Chondrocyte (in vitro differentiated cells): ENCODE results near the gene TPGS1. TPM values are rescaled to one million over a fixed set of nuclear protein-coding genes. Genes with fewer than 3 reads are reported as not detected.
A peak's percentile ranks its signal among the peaks of the same experiment; 100 is the strongest.

Experiments
- DNase-seq: peaks from one replicate; pipeline ENCODE4 v3.0.0; 2021; ENCODE audit warnings: mixed read lengths, low spot score
- H3K27ac Mint-ChIP-seq: one replicate; pipeline ENCODE4 v1.8.0; 2021; ENCODE audit warnings: mild to moderate bottlenecking, moderate library complexity, mixed read lengths; ENCODE audit not compliant: unreplicated experiment
- H3K27me3 Mint-ChIP-seq: 2 replicates; pipeline ENCODE4 v1.8.0; 2021; ENCODE audit warnings: low read depth, mixed read lengths
- H3K36me3 Mint-ChIP-seq: 2 replicates; pipeline ENCODE4 v1.8.0; 2021; ENCODE audit warnings: low read depth, mixed read lengths
- H3K4me1 Mint-ChIP-seq: 2 replicates; pipeline ENCODE4 v1.8.0; 2021; ENCODE audit warnings: low read depth, mild to moderate bottlenecking, mixed read lengths
- H3K4me3 Mint-ChIP-seq: one replicate; pipeline ENCODE4 v1.8.0; 2021; ENCODE audit warnings: mild to moderate bottlenecking, moderate library complexity, mixed read lengths; ENCODE audit not compliant: unreplicated experiment
- H3K9me3 Mint-ChIP-seq: 2 replicates; pipeline ENCODE4 v1.8.0; 2021; ENCODE audit warnings: low read depth, mixed read lengths
- CTCF ChIP-seq: fragments of 200-600 bp; sonication (generic); IDR thresholded peaks from 2 replicates; pipeline ENCODE4 v1.5.0; 2021; ENCODE audit warnings: antibody characterized with exemption, mild to moderate bottlenecking, moderate library complexity
- total RNA-seq: library from RNA; stranded (reverse); gene quantifications from 3 replicates; pipeline ENCODE4 v1.2.1, GENCODE V29; 2021

Gene TPGS1
- total RNA-seq, 1 donor from 2014 or later = 22.6 TPM

- Mint-ChIP-seq H3K4me3 (peak overlapping the region; percentile 88), H3K4me1 (peaks cover 18% of the 10 kb centered on the region), H3K36me3 (peaks cover 8% of the 10 kb centered on the region), H3K27ac (peak overlapping the region; percentile 96), H3K27me3 (no peaks in the 10 kb centered on the region), H3K9me3 (no peaks in the 10 kb centered on the region)
- no peak for DNase-seq
- TF ChIP-seq CTCF = no peak
These were observed 26.8 kb downstream of the TPGS1 start for GRCh38 chr19:534088-534487.

- TF ChIP-seq CTCF = no peak
- no peaks in the 10 kb centered on the region for H3K27me3 Mint-ChIP-seq
- H3K9me3 Mint-ChIP-seq = no peaks in the 10 kb centered on the region
- peak overlapping the region; percentile 71 for H3K27ac Mint-ChIP-seq
- H3K36me3 Mint-ChIP-seq = peaks cover 8% of the 10 kb centered on the region
- DNase-seq = no peak
- peak overlapping the region; percentile 22 for H3K4me3 Mint-ChIP-seq
- peaks cover 18% of the 10 kb centered on the region for H3K4me1 Mint-ChIP-seq
These were observed 27.9 kb downstream of the TPGS1 start for GRCh38 chr19:535017-535835.

- DNase-seq = no peak
These were observed 29.0 kb downstream of the TPGS1 start for GRCh38 chr19:536031-536880.

GRCh38 chr19:536881-537404 lies 29.6 kb downstream of the TPGS1 start:
- peaks cover 18% of the 10 kb centered on the region for H3K4me1 Mint-ChIP-seq
- no peaks in the 10 kb centered on the region for H3K27me3 Mint-ChIP-seq
- H3K36me3 Mint-ChIP-seq = peaks cover 9% of the 10 kb centered on the region
- H3K4me3 Mint-ChIP-seq = no peak overlapping the region
- H3K9me3 Mint-ChIP-seq = no peaks in the 10 kb centered on the region
- no peak for DNase-seq
- no peak overlapping the region for H3K27ac Mint-ChIP-seq
- TF ChIP-seq CTCF = no peak

More at GRCh38 chr19:536031-536880, 29.0 kb downstream of the TPGS1 start:
- TF ChIP-seq CTCF = no peak
- H3K27me3 Mint-ChIP-seq = no peaks in the 10 kb centered on the region
- peaks cover 18% of the 10 kb centered on the region for H3K4me1 Mint-ChIP-seq
- H3K27ac Mint-ChIP-seq = no peak overlapping the region
- H3K9me3 Mint-ChIP-seq = no peaks in the 10 kb centered on the region
- peaks cover 8% of the 10 kb centered on the region for H3K36me3 Mint-ChIP-seq
- H3K4me3 Mint-ChIP-seq = no peak overlapping the region
